Measurements from ENCODE around the gene ZNF610. TPM values are rescaled to one million over a fixed set of nuclear protein-coding genes. Genes with fewer than 3 reads are reported as not detected.

Gene ZNF610
- 1.4 and 3.1 TPM in 2 replicates for total RNA-seq

DNA sequence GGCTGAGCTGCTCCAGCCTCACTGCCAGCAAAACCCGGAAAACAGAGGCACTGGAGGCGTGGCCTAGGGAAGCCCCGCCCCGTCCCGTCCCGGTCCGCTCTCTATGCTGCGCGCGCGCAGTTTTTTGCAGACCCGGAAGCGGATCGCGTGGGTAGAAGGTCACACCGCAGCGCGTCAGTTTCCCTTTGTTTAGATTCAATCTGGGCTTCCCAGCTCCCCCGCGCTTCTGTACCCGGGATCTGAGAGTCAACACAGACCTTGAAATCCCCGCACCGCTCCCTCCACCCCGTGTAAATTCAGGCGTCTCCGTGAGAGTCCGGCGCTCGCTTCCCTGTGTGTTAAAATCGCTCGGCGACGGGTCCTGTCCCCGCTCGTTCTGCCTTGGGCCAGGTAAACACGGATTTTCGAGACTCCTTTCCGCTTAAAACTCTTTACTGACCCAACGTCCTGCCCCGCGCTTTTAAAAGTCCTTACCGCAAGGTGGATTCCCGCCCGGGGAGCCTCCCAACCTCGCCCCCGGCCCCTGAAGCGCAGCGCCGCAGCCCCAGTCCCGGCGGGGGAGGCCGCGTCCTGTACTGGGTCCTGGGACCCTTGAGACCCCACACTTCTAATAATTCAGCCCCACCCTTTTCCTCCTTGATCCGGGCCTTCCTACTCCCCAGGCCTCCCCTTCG, at the start of gene ZNF610:
Gene ZNF610 (plus strand): TSS at position 127 of the 674 bp plus-strand sequence. CDS start 12,930 bp downstream, outside the sequence.

GRCh38 chr19:52296773-52297600, 39.1 kb upstream of the ZNF610 start, which contains the start of gene ZNF480:
TSS of gene ZNF480 (plus strand) at chr19:52297169. CDS start at chr19:52300413, 3,244 bp downstream.

DNA sequence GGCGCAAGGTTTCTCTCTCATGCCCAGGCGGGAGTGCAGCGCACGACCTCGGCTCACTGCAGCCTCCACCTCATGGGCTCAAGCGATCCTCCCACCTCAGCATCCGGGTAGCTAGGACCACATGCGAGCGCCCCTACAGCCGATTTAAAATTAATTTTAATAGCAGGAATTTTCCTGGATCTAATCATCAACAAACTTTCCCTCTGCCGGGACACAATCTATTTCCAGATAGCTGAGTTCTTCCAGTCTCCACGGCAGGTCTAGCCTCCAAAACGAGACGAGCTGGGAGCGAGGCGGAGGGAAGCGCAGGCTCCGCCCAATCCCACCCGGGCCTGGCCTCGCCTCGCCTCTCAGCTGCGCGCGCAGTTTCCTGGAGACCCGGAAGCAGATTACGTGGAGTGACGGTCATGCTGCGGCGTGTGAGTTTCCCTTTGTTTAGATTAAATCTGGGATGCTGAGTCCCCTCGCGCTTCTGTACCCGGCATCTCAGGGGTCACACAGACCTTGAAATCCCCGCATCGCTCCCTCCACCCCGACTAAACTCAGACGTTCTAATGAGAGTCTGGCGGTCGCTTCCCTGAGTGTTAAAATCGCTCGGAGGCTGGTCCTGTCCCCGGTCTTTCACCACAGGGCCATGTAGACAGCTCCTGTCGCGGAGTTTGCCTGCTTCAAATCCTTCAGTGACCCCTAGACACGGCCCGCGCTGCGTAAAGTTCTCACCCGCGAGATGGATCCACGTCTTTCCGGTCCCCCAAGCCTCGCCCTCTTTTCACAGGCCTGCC, 33.7 kb downstream of the ZNF610 start, which contains the start of gene ZNF880:
Gene ZNF880 (plus strand): TSS at position 365 of the 782 bp plus-strand sequence. CDS start 43 bp downstream, at position 408.

GRCh38 chr19:52397310-52398080, 61.5 kb downstream of the ZNF610 start, which contains the start of gene ZNF528:
TSS of gene ZNF528 (plus strand) at chr19:52397849. CDS start at chr19:52402014, 4,165 bp downstream.

Small RNA genes within 50 kb of the gene (small RNA-seq; reads per million reads assigned to genes)
- gene AC010332.1, result not detected

Other genes starting within 250 kb of the ZNF610 start
- gene ZNF841, start 240.5 kb upstream of the ZNF610 start, total RNA-seq, result 20.4 and 27.9 TPM in 2 replicates
- gene ZNF616, start 196.3 kb upstream of the ZNF610 start, total RNA-seq, result 9.3 and 10.2 TPM in 2 replicates
- gene ZNF836, start 164.6 kb upstream of the ZNF610 start, total RNA-seq, result 4.7 and 6.9 TPM in 2 replicates
- 157 and 197 TPM in 2 replicates for gene PPP2R1A, start 146.2 kb upstream of the ZNF610 start, total RNA-seq
- gene ZNF766, start 66.7 kb upstream of the ZNF610 start, total RNA-seq, result 8.9 and 12.3 TPM in 2 replicates
- gene ZNF480, start 39.1 kb upstream of the ZNF610 start, total RNA-seq, result 11.1 and 13.2 TPM in 2 replicates
- 9.5 and 11.8 TPM in 2 replicates for gene ZNF880, start 33.7 kb downstream of the ZNF610 start, total RNA-seq
- gene ZNF528, start 61.6 kb downstream of the ZNF610 start, total RNA-seq, result 12.0 and 22.3 TPM in 2 replicates
- gene ZNF534, start 92.9 kb downstream of the ZNF610 start, total RNA-seq, result not detected in 2 replicates
- 0.72 and 3.5 TPM in 2 replicates for gene ZNF578, start 117.3 kb downstream of the ZNF610 start, total RNA-seq
- 19.3 and 23.4 TPM in 2 replicates for gene ZNF808, start 191.4 kb downstream of the ZNF610 start, total RNA-seq
- gene ZNF701, start 234.0 kb downstream of the ZNF610 start, total RNA-seq, result 14.9 and 17.3 TPM in 2 replicates